ENCODE measurements around the gene MROH2A. TPM values are rescaled to one million over a fixed set of nuclear protein-coding genes. Genes with fewer than 3 reads are reported as not detected.

MROH2A gene
- polyA plus RNA-seq, 3 donors, result not detected

GRCh38 chr2:233803292-233803911, 25.3 kb downstream of the MROH2A start:
- Mint-ChIP-seq H3K4me3 (no peak overlapping the region), H3K9me3 (peaks cover 0 to 2% (median 1%) of the 10 kb centered on the region in 7 donors), H3K27me3 (ENCODE audit: low read depth in 3 of 3) (peaks cover 3 to 10% (median 8%) of the 10 kb centered on the region in 3 donors), H3K27ac (no peak overlapping the region), H3K36me3 (no peaks in the 10 kb centered on the region), H3K4me1 (no peaks in the 10 kb centered on the region)
- TF ChIP-seq, protein P1, sequence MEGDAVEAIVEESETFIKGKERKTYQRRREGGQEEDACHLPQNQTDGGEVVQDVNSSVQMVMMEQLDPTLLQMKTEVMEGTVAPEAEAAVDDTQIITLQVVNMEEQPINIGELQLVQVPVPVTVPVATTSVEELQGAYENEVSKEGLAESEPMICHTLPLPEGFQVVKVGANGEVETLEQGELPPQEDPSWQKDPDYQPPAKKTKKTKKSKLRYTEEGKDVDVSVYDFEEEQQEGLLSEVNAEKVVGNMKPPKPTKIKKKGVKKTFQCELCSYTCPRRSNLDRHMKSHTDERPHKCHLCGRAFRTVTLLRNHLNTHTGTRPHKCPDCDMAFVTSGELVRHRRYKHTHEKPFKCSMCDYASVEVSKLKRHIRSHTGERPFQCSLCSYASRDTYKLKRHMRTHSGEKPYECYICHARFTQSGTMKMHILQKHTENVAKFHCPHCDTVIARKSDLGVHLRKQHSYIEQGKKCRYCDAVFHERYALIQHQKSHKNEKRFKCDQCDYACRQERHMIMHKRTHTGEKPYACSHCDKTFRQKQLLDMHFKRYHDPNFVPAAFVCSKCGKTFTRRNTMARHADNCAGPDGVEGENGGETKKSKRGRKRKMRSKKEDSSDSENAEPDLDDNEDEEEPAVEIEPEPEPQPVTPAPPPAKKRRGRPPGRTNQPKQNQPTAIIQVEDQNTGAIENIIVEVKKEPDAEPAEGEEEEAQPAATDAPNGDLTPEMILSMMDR (IDR thresholded peaks at IDR 0.05), result no peak
- Histone ChIP-seq H3K9ac (ENCODE audit: insufficient read depth, low read length, poor library complexity, severe bottlenecking) (no peak overlapping the region), H3K27me3 (ENCODE audit: control insufficient read depth in 2 of 2, insufficient read depth in 2 of 2, low read length in 2 of 2) (no peaks in the 10 kb centered on the region), H3K4me2 (replicated peaks; ENCODE audit: extremely low read depth, low read length, poor library complexity, severe bottlenecking) (no peak overlapping the region), H4K20me1 (ENCODE audit: insufficient read depth, low read length) (no peaks in the 10 kb centered on the region), H3K36me3 (replicated peaks in 1 of 2; ENCODE audit: control insufficient read depth in 1 of 2, insufficient read depth in 2 of 2, low read length in 2 of 2) (no peaks in the 10 kb centered on the region), H3K4me3 (replicated peaks in 1 of 3; ENCODE audit: low read depth in 2 of 3, low read length in 3 of 3) (no peak overlapping the region), H3K79me2 (ENCODE audit: insufficient read depth, low read length) (no peaks in the 10 kb centered on the region), H3K9me3 (replicated peaks in 1 of 2; ENCODE audit: control insufficient read depth in 1 of 2, insufficient read depth in 1 of 2, low read length in 2 of 2) (no peaks in the 10 kb centered on the region), H2AFZ (ENCODE audit: insufficient read depth, low read depth, low read length, poor library complexity, severe bottlenecking) (no peak overlapping the region), H3K4me1 (ENCODE audit: control insufficient read depth in 1 of 2, insufficient read depth in 2 of 2, low read length in 2 of 2) (no peaks in the 10 kb centered on the region), H3K27ac (ENCODE audit: low read depth in 1 of 2, low read length in 2 of 2) (no peak overlapping the region)
- no peak for DNase-seq
- no CpG with 5 or more reads among the region's 2 CpGs for WGBS (ENCODE audit: insufficient coverage)
- intact Hi-C loops (cut with micrococcal nuclease), result no loop called here

- Mint-ChIP-seq H3K36me3 (no peaks in the 10 kb centered on the region), H3K4me3 (no peak overlapping the region), H3K27me3 (ENCODE audit: low read depth in 3 of 3) (peaks cover 3 to 9% (median 8%) of the 10 kb centered on the region in 3 donors), H3K9me3 (peaks cover 0 to 4% (median 1%) of the 10 kb centered on the region in 7 donors), H3K4me1 (no peaks in the 10 kb centered on the region), H3K27ac (no peak overlapping the region)
- no peak overlapping the region for H2AFZ ChIP-seq (ENCODE audit: insufficient read depth, low read depth, low read length, poor library complexity, severe bottlenecking)
- no peaks in the 10 kb centered on the region for H3K27me3 ChIP-seq (ENCODE audit: control insufficient read depth in 2 of 2, insufficient read depth in 2 of 2, low read length in 2 of 2)
- H3K79me2 ChIP-seq (ENCODE audit: insufficient read depth, low read length), result no peaks in the 10 kb centered on the region
- no peaks in the 10 kb centered on the region for H4K20me1 ChIP-seq (ENCODE audit: insufficient read depth, low read length)
- TF ChIP-seq, protein P1 (IDR thresholded peaks at IDR 0.05), result no peak
- H3K36me3 ChIP-seq (replicated peaks in 1 of 2; ENCODE audit: control insufficient read depth in 1 of 2, insufficient read depth in 2 of 2, low read length in 2 of 2), result no peaks in the 10 kb centered on the region
- no peak overlapping the region for H3K4me2 ChIP-seq (replicated peaks; ENCODE audit: extremely low read depth, low read length, poor library complexity, severe bottlenecking)
- DNase-seq, result no peak
- no peaks in the 10 kb centered on the region for H3K4me1 ChIP-seq (ENCODE audit: control insufficient read depth in 1 of 2, insufficient read depth in 2 of 2, low read length in 2 of 2)
- no peaks in the 10 kb centered on the region for H3K9me3 ChIP-seq (replicated peaks in 1 of 2; ENCODE audit: control insufficient read depth in 1 of 2, insufficient read depth in 1 of 2, low read length in 2 of 2)
- H3K4me3 ChIP-seq (replicated peaks in 1 of 3; ENCODE audit: low read depth in 2 of 3, low read length in 3 of 3), result no peak overlapping the region
- no peak overlapping the region for H3K27ac ChIP-seq (ENCODE audit: low read depth in 1 of 2, low read length in 2 of 2)
- 70% methylated on average over 4 of the region's 8 CpGs for WGBS (ENCODE audit: insufficient coverage)
- no peak overlapping the region for H3K9ac ChIP-seq (ENCODE audit: insufficient read depth, low read length, poor library complexity, severe bottlenecking)
- intact Hi-C loops (cut with micrococcal nuclease), result no loop called here
Observed at GRCh38 chr2:233803994-233804393, 25.9 kb downstream of the MROH2A start.
